Endothelial cell of umbilical vein (primary cell): ENCODE data around the gene POFUT2. TPM values are rescaled to one million over a fixed set of nuclear protein-coding genes. Genes with fewer than 3 reads are reported as not detected.

Source experiments
- BruUV-seq: library from RNA; stranded (reverse); fragments of 400-500 nt; replicated peaks from 2 replicates; lab custom pipeline; 2021; lab: Mats Ljungman, UMichigan
- CTCF ChIA-PET: fragments of 300-600, 350-600 bp; sonication (Branson Sonifier 250); formaldehyde crosslinking; loops from one replicate; lab custom pipeline; 2021; ENCODE audit warnings: antibody characterized with exemption, inconsistent platforms; lab: Charles Lee
- POLR2A ChIA-PET: fragments of 300-600, 350-600 bp; sonication (Branson Sonifier 250); formaldehyde crosslinking; loops from one replicate; lab custom pipeline; 2021; ENCODE audit warnings: antibody characterized with exemption, inconsistent platforms; lab: Charles Lee
- DNase-seq: peaks from one replicate; pipeline ENCODE4 v3.0.0-alpha.2; 2011; ENCODE audit warnings: low read depth, low spot score
- FAIRE-seq: peaks from 2 replicates; lab custom pipeline; 2011; peaks lifted over from hg19 to GRCh38; lab: Jason Lieb, UNC
- H2AFZ ChIP-seq: 2 replicates; pipeline ENCODE4 v1.6.0; 2012; ENCODE audit warnings: low read depth, low read length, control low read depth, inconsistent platforms
- H3K27ac ChIP-seq: 2 replicates; pipeline ENCODE4 v1.5.1; 2011; ENCODE audit warnings: low read depth, mild to moderate bottlenecking, control low read depth, low read length, moderate library complexity; ENCODE audit not compliant: insufficient read depth
- H3K27me3 ChIP-seq, 2 experiments: 2 replicates each; pipeline versions ENCODE4 v1.6.0 to v1.6.1; 2011; ENCODE audit warnings: low read length in 2 of 2, mixed read lengths in 1 of 2; ENCODE audit not compliant: control insufficient read depth in 2 of 2, insufficient read depth in 2 of 2
- H3K36me3 ChIP-seq, 2 experiments: 2 replicates in 1 of 2; 3 replicates in 1 of 2; pipeline ENCODE4 v1.5.1; 2011; ENCODE audit warnings: low read length in 2 of 2, mild to moderate bottlenecking in 1 of 2, moderate library complexity in 1 of 2; ENCODE audit not compliant: control insufficient read depth in 2 of 2, insufficient read depth in 2 of 2; ENCODE audit errors: extremely low read depth in 1 of 2
- H3K4me1 ChIP-seq: 3 replicates; pipeline ENCODE4 v1.5.1; 2011; ENCODE audit warnings: mild to moderate bottlenecking, low read length; ENCODE audit not compliant: control insufficient read depth, insufficient read depth; ENCODE audit errors: extremely low read depth
- H3K4me2 ChIP-seq: 2 replicates; pipeline ENCODE4 v1.6.1; 2011; ENCODE audit warnings: low read length, control low read depth, mixed read lengths; ENCODE audit not compliant: insufficient read depth
- H3K4me3 ChIP-seq, 3 experiments: fragments of 200-600 bp in 1 of 3; sonication (generic), shearing (Covaris generic) in 1 of 3; replicated peaks in 1 of 3; 2 replicates each; pipeline ENCODE4 v1.5.1; 2011 to 2016; ENCODE audit warnings: control low read depth in 3 of 3, low read length in 3 of 3, mild to moderate bottlenecking in 2 of 3, inconsistent platforms in 1 of 3, low read depth in 1 of 3, moderate library complexity in 1 of 3; ENCODE audit not compliant: insufficient read depth in 1 of 3
- H3K79me2 ChIP-seq: 2 replicates; pipeline ENCODE4 v1.6.0; 2012; ENCODE audit warnings: low read length, inconsistent platforms; ENCODE audit not compliant: control insufficient read depth, insufficient read depth
- H3K9ac ChIP-seq: replicated peaks from 2 replicates; pipeline ENCODE3; 2011; ENCODE audit warnings: low read length, control low read depth; ENCODE audit not compliant: insufficient read depth; ENCODE audit errors: extremely low read depth
- H3K9me1 ChIP-seq: replicated peaks from 3 replicates; pipeline ENCODE4 v1.6.0; 2011; ENCODE audit warnings: mild to moderate bottlenecking, low read length; ENCODE audit not compliant: control insufficient read depth, insufficient read depth; ENCODE audit errors: extremely low read depth
- H3K9me3 ChIP-seq: replicated peaks from 2 replicates; pipeline ENCODE4 v1.5.1; 2012; ENCODE audit warnings: low read length, inconsistent platforms; ENCODE audit not compliant: control insufficient read depth, insufficient read depth
- H4K20me1 ChIP-seq: replicated peaks from 2 replicates; pipeline ENCODE3; 2011; ENCODE audit warnings: mild to moderate bottlenecking, low read length; ENCODE audit not compliant: control insufficient read depth, insufficient read depth; ENCODE audit errors: extremely low read depth
- EZH2 ChIP-seq: IDR thresholded peaks from 2 replicates; pipeline ENCODE4 v1.6.1; 2012; ENCODE audit warnings: borderline replicate concordance, low read depth, mild to moderate bottlenecking, moderate library complexity, low read length, inconsistent platforms; ENCODE audit not compliant: severe bottlenecking
- FOS ChIP-seq: IDR thresholded peaks from 2 replicates; pipeline ENCODE4 v1.6.1; 2011; ENCODE audit warnings: mild to moderate bottlenecking, low read length, moderate library complexity, borderline replicate concordance; ENCODE audit not compliant: insufficient read depth
- GATA2 ChIP-seq: IDR thresholded peaks from 2 replicates; pipeline ENCODE4 v1.7.0; 2011; ENCODE audit warnings: low read depth, mild to moderate bottlenecking, moderate library complexity, mixed read lengths, low read length; ENCODE audit not compliant: insufficient read length, insufficient read depth
- JUN ChIP-seq: IDR thresholded peaks from 2 replicates; pipeline ENCODE4 v1.6.1; 2011; ENCODE audit warnings: borderline replicate concordance, low read depth; ENCODE audit not compliant: insufficient read length, insufficient read depth
- MYC ChIP-seq: IDR thresholded peaks from one replicate; pipeline ENCODE4 v1.6.1; 2011; ENCODE audit warnings: mild to moderate bottlenecking, low read depth, low read length
- POLR2A ChIP-seq: IDR thresholded peaks from 2 replicates; pipeline ENCODE4 v1.6.1; 2012; ENCODE audit warnings: low read depth, mild to moderate bottlenecking, control low read depth, low read length
- POLR2AphosphoS5 ChIP-seq: IDR thresholded peaks from 2 replicates; pipeline ENCODE4 v1.6.1; 2012; ENCODE audit warnings: low read depth, mild to moderate bottlenecking, control low read depth, low read length, moderate library complexity; ENCODE audit not compliant: insufficient read depth
- dilution Hi-C: fragments of 300-500 bp; cut with MboI; formaldehyde crosslinking; loops from one replicate; pipeline ENCODE4 v1.15.0; 2019; ENCODE audit warnings: low sequenced_read_pairs; ENCODE audit not compliant: extremely low pct_ligation_motif_present
- intact Hi-C: fragments of 100-400 bp; cut with micrococcal nuclease; formaldehyde crosslinking; loops from one replicate; pipeline ENCODE4 v1.10.0; 2022
- polyA plus RNA-seq, 4 experiments: library from polyadenylated mRNA; depleted of rRNA in 3 of 4; stranded (reverse) in 3 of 4; unstranded in 1 of 4; fragments of >200 nt; gene quantifications; 2 replicates each; pipeline versions ENCODE4 v1.2.1 to v1.2.3, GENCODE V29; 2011 to 2012; ENCODE audit warnings: missing spikeins in 1 of 4
- total RNA-seq: library from RNA; stranded (reverse); gene quantifications from 2 replicates; pipeline ENCODE4 v1.2.3, GENCODE V29; 2021
- TF ChIP-seq, protein P1 (sequence below), 2 donors: IDR thresholded peaks; 1 replicate in 1 of 2; 2 replicates in 1 of 2; pipeline ENCODE4 v1.5.1; 2011; ENCODE audit warnings: low read length in 2 of 2, mild to moderate bottlenecking in 2 of 2, moderate library complexity in 2 of 2, control low read depth in 1 of 2, inconsistent platforms in 1 of 2, low read depth in 1 of 2; ENCODE audit not compliant: insufficient read depth in 1 of 2; ENCODE audit errors: extremely low read depth in 1 of 2
- TF ChIP-seq, protein P2 (sequence below): IDR thresholded peaks from 2 replicates; pipeline ENCODE4 v1.6.1; 2011; ENCODE audit not compliant: insufficient read depth, insufficient read length

POFUT2 gene
- total and polyA plus RNA-seq, 2 donors (not counting 3 experiments of a cell fraction or from before 2014, with no cell fraction given) = 30.7 to 47.5 TPM

DNA sequence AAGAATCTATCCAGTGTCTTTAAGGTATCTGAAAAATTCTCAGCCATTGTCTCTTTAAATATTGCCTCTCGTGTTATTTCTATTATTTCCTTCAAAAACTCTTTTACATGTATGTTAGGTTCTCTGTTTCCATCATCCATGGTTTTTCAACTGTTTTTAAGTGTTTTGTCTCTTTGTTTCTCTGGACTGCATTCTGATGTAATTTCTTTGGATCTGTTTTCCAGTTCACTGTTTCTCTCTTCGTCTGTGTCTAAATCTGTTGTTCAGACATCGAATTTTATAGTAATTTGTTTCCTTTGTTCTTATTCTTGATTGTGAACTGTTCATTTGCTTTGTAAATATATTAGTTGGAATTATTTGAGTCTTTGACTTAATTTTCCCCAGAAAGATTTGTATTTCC, 44.1 kb downstream of the POFUT2 start:
- H3K4me2 ChIP-seq = no peak overlapping the region
- peaks cover 2 to 12% of the 10 kb centered on the region in 2 experiments for H3K27me3 ChIP-seq
- no TSS peak for BruUV-seq
- dilution Hi-C loops = no loop called here
- CTCF ChIA-PET = no interaction called here
- no peak for TF ChIP-seq JUN
- TF ChIP-seq FOS = no peak
- TF ChIP-seq MYC = no peak
- TF ChIP-seq, protein P1, sequence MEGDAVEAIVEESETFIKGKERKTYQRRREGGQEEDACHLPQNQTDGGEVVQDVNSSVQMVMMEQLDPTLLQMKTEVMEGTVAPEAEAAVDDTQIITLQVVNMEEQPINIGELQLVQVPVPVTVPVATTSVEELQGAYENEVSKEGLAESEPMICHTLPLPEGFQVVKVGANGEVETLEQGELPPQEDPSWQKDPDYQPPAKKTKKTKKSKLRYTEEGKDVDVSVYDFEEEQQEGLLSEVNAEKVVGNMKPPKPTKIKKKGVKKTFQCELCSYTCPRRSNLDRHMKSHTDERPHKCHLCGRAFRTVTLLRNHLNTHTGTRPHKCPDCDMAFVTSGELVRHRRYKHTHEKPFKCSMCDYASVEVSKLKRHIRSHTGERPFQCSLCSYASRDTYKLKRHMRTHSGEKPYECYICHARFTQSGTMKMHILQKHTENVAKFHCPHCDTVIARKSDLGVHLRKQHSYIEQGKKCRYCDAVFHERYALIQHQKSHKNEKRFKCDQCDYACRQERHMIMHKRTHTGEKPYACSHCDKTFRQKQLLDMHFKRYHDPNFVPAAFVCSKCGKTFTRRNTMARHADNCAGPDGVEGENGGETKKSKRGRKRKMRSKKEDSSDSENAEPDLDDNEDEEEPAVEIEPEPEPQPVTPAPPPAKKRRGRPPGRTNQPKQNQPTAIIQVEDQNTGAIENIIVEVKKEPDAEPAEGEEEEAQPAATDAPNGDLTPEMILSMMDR (IDR thresholded peaks at IDR 0.05; ENCODE audit: extremely low read depth in 1 of 2, insufficient read depth in 1 of 2, low read depth in 1 of 2, low read length in 2 of 2) = no peak
- no peak for TF ChIP-seq POLR2AphosphoS5
- no peak for TF ChIP-seq GATA2
- no peak for TF ChIP-seq EZH2
- TF ChIP-seq, protein P2, sequence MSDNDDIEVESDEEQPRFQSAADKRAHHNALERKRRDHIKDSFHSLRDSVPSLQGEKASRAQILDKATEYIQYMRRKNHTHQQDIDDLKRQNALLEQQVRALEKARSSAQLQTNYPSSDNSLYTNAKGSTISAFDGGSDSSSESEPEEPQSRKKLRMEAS = no peak
- no peak for TF ChIP-seq POLR2A
- no peak overlapping the region for H2AFZ ChIP-seq
- H3K9ac ChIP-seq = no peak overlapping the region
- no peak overlapping the region for H3K4me3 ChIP-seq
- H3K79me2 ChIP-seq = no peaks in the 10 kb centered on the region
- POLR2A ChIA-PET = no interaction called here
- no peaks in the 10 kb centered on the region for H4K20me1 ChIP-seq
- intact Hi-C loops = no loop called here
- DNase-seq (no peak), FAIRE-seq (no peak)
- H3K9me1 ChIP-seq = no peaks in the 10 kb centered on the region
- no peaks in the 10 kb centered on the region for H3K9me3 ChIP-seq
- H3K27ac ChIP-seq = no peak overlapping the region
- H3K4me1 ChIP-seq = no peaks in the 10 kb centered on the region
- no peaks in the 10 kb centered on the region for H3K36me3 ChIP-seq
